SK-N-SH (cell line): ENCODE results near the gene HS3ST3A1. TPM values are rescaled to one million over a fixed set of nuclear protein-coding genes. Genes with fewer than 3 reads are reported as not detected.

Experiments used
- CTCF ChIA-PET: fragments of 300-600, 350-600 bp; formaldehyde crosslinking; extraction: SDS; loops from one replicate; lab custom pipeline; 2021; lab: Yijun Ruan, JAX
- POLR2A ChIA-PET: fragments of 350-600 bp; sonication (Branson Sonifier 250); formaldehyde crosslinking; extraction: SDS; loops from one replicate; lab custom pipeline; 2020; ENCODE audit warnings: antibody characterized with exemption, inconsistent platforms; lab: Yijun Ruan, JAX
- DNase-seq: peaks from one replicate; pipeline ENCODE4 v3.0.0; 2012
- H2AFZ ChIP-seq: fragments of 200-600 bp; sonication (generic); 2 replicates; pipeline ENCODE4 v1.8.1; 2016; ENCODE audit warnings: antibody characterized with exemption, mild to moderate bottlenecking, low read depth
- H3F3A ChIP-seq: fragments of 200-600 bp; sonication (generic); replicated peaks from 2 replicates; pipeline ENCODE3; 2016; ENCODE audit warnings: antibody characterized with exemption, mild to moderate bottlenecking; ENCODE audit not compliant: insufficient read depth
- H3K27ac ChIP-seq, 2 experiments: fragments of 200-500 bp in 1 of 2; fragments of 200-600 bp in 1 of 2; sonication (Bioruptor generic) in 1 of 2; sonication (generic), shearing (Covaris generic) in 1 of 2; 2 replicates each; pipeline versions ENCODE4 v1.5.1 to v1.6.1; 2014 to 2016; ENCODE audit warnings: low read depth in 2 of 2, inconsistent platforms in 1 of 2, low read length in 1 of 2, mild to moderate bottlenecking in 1 of 2, mixed read lengths in 1 of 2
- H3K27me3 ChIP-seq: fragments of 200-600 bp; sonication (generic), shearing (Covaris generic); 2 replicates; pipeline ENCODE4 v1.6.1; 2016; ENCODE audit warnings: mixed run types; ENCODE audit not compliant: insufficient read depth
- H3K36me3 ChIP-seq, 2 experiments: fragments of 200-500 bp in 1 of 2; fragments of 200-600 bp in 1 of 2; sonication (Bioruptor generic) in 1 of 2; sonication (generic) in 1 of 2; replicated peaks in 1 of 2; 2 replicates each; pipeline versions ENCODE3 to v1.5.1; 2014 to 2016; ENCODE audit warnings: low read length in 1 of 2, mild to moderate bottlenecking in 1 of 2; ENCODE audit not compliant: insufficient read depth in 2 of 2, control insufficient read depth in 1 of 2
- H3K4me1 ChIP-seq, 2 experiments: fragments of 200-500 bp in 1 of 2; fragments of 200-600 bp in 1 of 2; sonication (Bioruptor generic) in 1 of 2; sonication (generic), shearing (Covaris generic) in 1 of 2; 2 replicates each; pipeline versions ENCODE4 v1.5.1 to v1.6.1; 2014 to 2016; ENCODE audit warnings: low read depth in 1 of 2, low read length in 1 of 2, mixed run types in 1 of 2; ENCODE audit not compliant: insufficient read depth in 2 of 2, control insufficient read depth in 1 of 2
- H3K4me2 ChIP-seq: fragments of 200-600 bp; sonication (generic), shearing (Covaris generic); 2 replicates; pipeline ENCODE4 v1.6.1; 2017; ENCODE audit warnings: mixed run types
- H3K4me3 ChIP-seq, 2 experiments: fragments of 200-500 bp in 1 of 2; fragments of 200-600 bp in 1 of 2; sonication (Bioruptor generic) in 1 of 2; sonication (generic), shearing (Covaris generic) in 1 of 2; 2 replicates each; pipeline versions ENCODE4 v1.5.1 to v1.8.1; 2014 to 2016; ENCODE audit warnings: low read depth in 2 of 2, inconsistent platforms in 1 of 2, low read length in 1 of 2, mild to moderate bottlenecking in 1 of 2, mixed read lengths in 1 of 2, moderate library complexity in 1 of 2
- H3K79me2 ChIP-seq: fragments of 200-600 bp; sonication (generic); 2 replicates; pipeline ENCODE4 v1.8.1; 2017; ENCODE audit warnings: mild to moderate bottlenecking; ENCODE audit not compliant: insufficient read depth
- H3K9ac ChIP-seq: fragments of 200-600 bp; sonication (generic); 2 replicates; pipeline ENCODE4 v1.6.1; 2017; ENCODE audit warnings: mixed run types
- H3K9me2 ChIP-seq: fragments of 200-600 bp; sonication (generic); 2 replicates; pipeline ENCODE4 v1.6.1; 2017; ENCODE audit warnings: mixed run types
- H3K9me3 ChIP-seq: fragments of 200-600 bp; sonication (generic); 2 replicates; pipeline ENCODE4 v1.6.1; 2017; ENCODE audit warnings: mixed run types, mild to moderate bottlenecking, moderate library complexity
- H4K20me1 ChIP-seq: fragments of 200-600 bp; sonication (generic); 2 replicates; pipeline ENCODE4 v1.6.1; 2017; ENCODE audit warnings: mild to moderate bottlenecking, mixed run types; ENCODE audit not compliant: insufficient read depth
- EP300 ChIP-seq, 2 experiments: IDR thresholded peaks; 2 replicates each; pipeline versions ENCODE4 v1.4.0 to v1.6.1; 2012; ENCODE audit warnings: borderline replicate concordance in 1 of 2, low read depth in 1 of 2, low read length in 1 of 2
- GABPA ChIP-seq: IDR thresholded peaks from 2 replicates; pipeline ENCODE4 v1.4.0; 2012; ENCODE audit warnings: low read depth, mild to moderate bottlenecking
- JUND ChIP-seq: IDR thresholded peaks from 2 replicates; pipeline ENCODE4 v1.4.0; 2012
- POLR2AphosphoS5 ChIP-seq: IDR thresholded peaks from 2 replicates; pipeline ENCODE4 v1.6.1; 2012; ENCODE audit warnings: low read depth, low read length
- RAD21 ChIP-seq: IDR thresholded peaks from 2 replicates; pipeline ENCODE4 v1.6.1; 2012; ENCODE audit warnings: mild to moderate bottlenecking, low read length
- RCOR1 ChIP-seq: fragments of 150-350 bp; IDR thresholded peaks from 2 replicates; pipeline ENCODE4 v1.6.1; 2017; ENCODE audit warnings: antibody characterized with exemption, low read length
- RFX5 ChIP-seq: IDR thresholded peaks from 2 replicates; pipeline ENCODE4 v1.6.1; 2012; ENCODE audit warnings: mild to moderate bottlenecking, improper control_type of control experiment, low read length
- RXRA ChIP-seq: IDR thresholded peaks from 2 replicates; pipeline ENCODE4 v1.4.0; 2012; ENCODE audit warnings: low read depth, mild to moderate bottlenecking, borderline replicate concordance
- SIN3A ChIP-seq: IDR thresholded peaks from 2 replicates; pipeline ENCODE4 v1.6.1; 2012; ENCODE audit warnings: low read depth, mild to moderate bottlenecking, low read length, moderate library complexity, borderline replicate concordance
- SMC3 ChIP-seq: IDR thresholded peaks from 2 replicates; pipeline ENCODE4 v1.6.1; 2012; ENCODE audit warnings: low read depth, low read length, improper control_type of control experiment
- TCF12 ChIP-seq: IDR thresholded peaks from 2 replicates; pipeline ENCODE4 v1.4.0; 2012
- TEAD4 ChIP-seq: IDR thresholded peaks from 2 replicates; pipeline ENCODE4 v1.4.0; 2012; ENCODE audit warnings: mild to moderate bottlenecking, borderline replicate concordance; ENCODE audit not compliant: insufficient read depth
- WGBS: methylation state at CpG from one replicate; pipeline ENCODE4 v1.1.6; 2017; ENCODE audit warnings: low lambda C conversion rate; 5-methylcytosine and 5-hydroxymethylcytosine counted together
- polyA plus RNA-seq, 3 experiments: library from polyadenylated mRNA; depleted of rRNA; stranded (reverse); fragments of >200 nt; gene quantifications; 2 replicates each; pipeline ENCODE4 v1.2.3, GENCODE V29; 2012
- TF ChIP-seq, protein P1 (sequence below): IDR thresholded peaks from 2 replicates; pipeline ENCODE4 v1.4.0; 2012; ENCODE audit warnings: low read depth
- TF ChIP-seq, protein P2 (sequence below): IDR thresholded peaks from 2 replicates; pipeline ENCODE4 v1.6.1; 2012; ENCODE audit warnings: mild to moderate bottlenecking, low read depth, low read length, moderate library complexity
- TF ChIP-seq, protein P3 (sequence below): IDR thresholded peaks from 2 replicates; pipeline ENCODE4; 2012
- TF ChIP-seq, protein P4 (sequence below): fragments of 150-350 bp; IDR thresholded peaks from 2 replicates; pipeline ENCODE4 v1.6.1; 2017; ENCODE audit warnings: antibody characterized with exemption, low read length, low read depth, borderline replicate concordance
- TF ChIP-seq, protein P5 (sequence below): IDR thresholded peaks from 2 replicates; pipeline ENCODE4 v1.4.0; 2012; ENCODE audit warnings: low read depth, borderline replicate concordance
- TF ChIP-seq, protein P6 (sequence below): fragments of 150-350 bp; IDR thresholded peaks from 2 replicates; pipeline ENCODE4 v1.6.1; 2016; ENCODE audit warnings: mild to moderate bottlenecking, low read depth, low read length

HS3ST3A1 gene
- polyA plus RNA-seq, 1 of the 3 experiments (the other 2 are of a cell fraction), result 22.6 TPM

DNA sequence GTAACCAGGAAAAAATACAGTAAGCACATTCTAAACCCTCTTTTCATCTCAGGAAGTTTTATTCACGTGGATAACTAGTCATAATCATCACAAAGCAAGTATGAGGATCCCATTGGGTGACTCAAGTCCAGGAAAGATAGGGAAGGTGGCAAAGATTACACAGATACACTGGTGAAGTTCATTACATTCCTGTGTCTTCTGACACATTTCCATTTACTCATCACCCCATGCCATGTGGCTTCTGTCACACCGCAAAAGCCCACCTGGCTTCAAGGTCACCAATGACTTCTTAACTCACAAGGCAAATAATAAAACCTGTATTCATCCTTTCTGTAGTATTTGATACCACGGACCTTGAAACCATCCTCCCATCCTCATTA, 17.0 kb downstream of the HS3ST3A1 start:
- peaks cover 98% of the 10 kb centered on the region for H3K79me2 ChIP-seq
- no peaks in the 10 kb centered on the region for H3K9me3 ChIP-seq
- no peak overlapping the region; the same call in 1 of the 2 replicates for H3K4me2 ChIP-seq
- 50% methylated on average over 3 of the region's 3 CpGs for WGBS
- peaks cover 0 to 21% of the 10 kb centered on the region in 2 experiments; a peak in 1 of 4 replicates for H3K4me1 ChIP-seq
- H4K20me1 ChIP-seq, result no peaks in the 10 kb centered on the region
- no peak overlapping the region for H3K9ac ChIP-seq
- H3F3A ChIP-seq, result peaks cover 34% of the 10 kb centered on the region
- TF ChIP-seq, protein P1, sequence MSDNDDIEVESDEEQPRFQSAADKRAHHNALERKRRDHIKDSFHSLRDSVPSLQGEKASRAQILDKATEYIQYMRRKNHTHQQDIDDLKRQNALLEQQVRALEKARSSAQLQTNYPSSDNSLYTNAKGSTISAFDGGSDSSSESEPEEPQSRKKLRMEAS, result 0 out of 2 replicates have a peak, but pooled peaks have one; percentile 18
- TF ChIP-seq EP300 (IDR thresholded peaks at IDR 0.05; ENCODE audit: borderline replicate concordance in 1 of 2, low read depth in 1 of 2, low read length in 1 of 2) (peak in 1 of 2 experiments; percentile 33; a peak in 1 of 4 replicates), TEAD4 (no peak), TCF12 (peak; percentile 70), JUND (peak; percentile 33; the same call in 1 of the 2 replicates)
- ChIA-PET CTCF (interaction anchor here (1.1 kb wide), 1 partner anchor 9 kb away, joined by 3 read pairs; no protein-coding TSS in a partner anchor), POLR2A (no interaction called here)
- no peaks in the 10 kb centered on the region for H3K27me3 ChIP-seq
- DNase-seq, result no peak
- no peak overlapping the region for H3K4me3 ChIP-seq
- no peak overlapping the region for H2AFZ ChIP-seq
- no peaks in the 10 kb centered on the region for H3K9me2 ChIP-seq
- H3K36me3 ChIP-seq, result peaks cover 0 to 4% of the 10 kb centered on the region in 2 experiments
- peak overlapping the region in 1 of 2 experiments; percentile 55; a peak in 2 of 4 replicates for H3K27ac ChIP-seq

DNA sequence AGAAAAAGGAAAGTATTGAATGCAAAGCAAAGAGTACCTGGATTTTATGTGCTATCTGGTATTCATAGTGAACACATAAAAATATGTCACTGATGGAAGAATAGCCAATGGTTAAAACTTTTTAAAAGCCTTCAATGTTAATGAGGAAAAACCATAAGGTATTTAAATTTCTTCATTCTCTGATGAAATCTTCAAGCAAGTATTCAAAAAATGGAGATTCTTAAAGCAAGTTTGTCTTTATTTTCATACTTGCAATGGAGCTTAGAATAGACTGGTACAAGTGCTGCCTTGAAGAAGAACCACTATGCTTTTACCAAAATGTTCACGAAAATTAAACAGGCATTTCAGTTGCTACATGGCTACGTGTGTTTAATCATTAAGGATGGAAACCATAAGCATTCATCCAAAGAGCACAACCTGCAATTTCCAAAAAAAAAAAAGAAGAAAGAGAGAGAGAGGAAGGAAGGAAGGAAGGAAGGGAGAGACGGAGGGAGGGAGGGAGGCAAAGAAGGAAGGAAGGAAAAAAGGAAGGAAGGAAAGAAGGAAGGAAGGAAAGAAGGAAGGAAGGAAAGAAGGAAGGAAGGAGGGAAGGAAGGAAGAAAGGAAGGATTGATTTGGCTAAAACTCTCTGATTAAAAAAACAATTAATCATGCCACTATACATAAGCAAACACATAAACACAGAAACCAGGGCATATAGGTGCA, 17.6 kb downstream of the HS3ST3A1 start:
- CTCF ChIA-PET, result interaction anchor here (1.0 to 1.1 kb wide), 2 partner anchors 10 to 22 kb away, joined by 3 to 5 read pairs; no protein-coding TSS in a partner anchor
- Histone ChIP-seq H3K4me2 (peak overlapping the region; percentile 54; the same call in 1 of the 2 replicates), H3K27ac (peak overlapping the region in 1 of 2 experiments; percentile 55; a peak in 3 of 4 replicates), H3K4me1 (peaks cover 0 to 16% of the 10 kb centered on the region in 2 experiments; a peak in 1 of 4 replicates), H3K9me3 (no peaks in the 10 kb centered on the region), H2AFZ (no peak overlapping the region), H4K20me1 (no peaks in the 10 kb centered on the region), H3K4me3 (no peak overlapping the region), H3F3A (peaks cover 29% of the 10 kb centered on the region), H3K9me2 (no peaks in the 10 kb centered on the region), H3K79me2 (peaks cover 98% of the 10 kb centered on the region), H3K36me3 (peaks cover 0 to 4% of the 10 kb centered on the region in 2 experiments), H3K27me3 (no peaks in the 10 kb centered on the region), H3K9ac (peak overlapping the region; percentile 27)
- DNase-seq, result no peak
- POLR2A ChIA-PET, result no interaction called here
- 86% methylated on average over 3 of the region's 3 CpGs for WGBS
- no peak for TF ChIP-seq RFX5
- TF ChIP-seq, protein P2, sequence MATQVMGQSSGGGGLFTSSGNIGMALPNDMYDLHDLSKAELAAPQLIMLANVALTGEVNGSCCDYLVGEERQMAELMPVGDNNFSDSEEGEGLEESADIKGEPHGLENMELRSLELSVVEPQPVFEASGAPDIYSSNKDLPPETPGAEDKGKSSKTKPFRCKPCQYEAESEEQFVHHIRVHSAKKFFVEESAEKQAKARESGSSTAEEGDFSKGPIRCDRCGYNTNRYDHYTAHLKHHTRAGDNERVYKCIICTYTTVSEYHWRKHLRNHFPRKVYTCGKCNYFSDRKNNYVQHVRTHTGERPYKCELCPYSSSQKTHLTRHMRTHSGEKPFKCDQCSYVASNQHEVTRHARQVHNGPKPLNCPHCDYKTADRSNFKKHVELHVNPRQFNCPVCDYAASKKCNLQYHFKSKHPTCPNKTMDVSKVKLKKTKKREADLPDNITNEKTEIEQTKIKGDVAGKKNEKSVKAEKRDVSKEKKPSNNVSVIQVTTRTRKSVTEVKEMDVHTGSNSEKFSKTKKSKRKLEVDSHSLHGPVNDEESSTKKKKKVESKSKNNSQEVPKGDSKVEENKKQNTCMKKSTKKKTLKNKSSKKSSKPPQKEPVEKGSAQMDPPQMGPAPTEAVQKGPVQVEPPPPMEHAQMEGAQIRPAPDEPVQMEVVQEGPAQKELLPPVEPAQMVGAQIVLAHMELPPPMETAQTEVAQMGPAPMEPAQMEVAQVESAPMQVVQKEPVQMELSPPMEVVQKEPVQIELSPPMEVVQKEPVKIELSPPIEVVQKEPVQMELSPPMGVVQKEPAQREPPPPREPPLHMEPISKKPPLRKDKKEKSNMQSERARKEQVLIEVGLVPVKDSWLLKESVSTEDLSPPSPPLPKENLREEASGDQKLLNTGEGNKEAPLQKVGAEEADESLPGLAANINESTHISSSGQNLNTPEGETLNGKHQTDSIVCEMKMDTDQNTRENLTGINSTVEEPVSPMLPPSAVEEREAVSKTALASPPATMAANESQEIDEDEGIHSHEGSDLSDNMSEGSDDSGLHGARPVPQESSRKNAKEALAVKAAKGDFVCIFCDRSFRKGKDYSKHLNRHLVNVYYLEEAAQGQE, result no peak
- TF ChIP-seq, protein P3, sequence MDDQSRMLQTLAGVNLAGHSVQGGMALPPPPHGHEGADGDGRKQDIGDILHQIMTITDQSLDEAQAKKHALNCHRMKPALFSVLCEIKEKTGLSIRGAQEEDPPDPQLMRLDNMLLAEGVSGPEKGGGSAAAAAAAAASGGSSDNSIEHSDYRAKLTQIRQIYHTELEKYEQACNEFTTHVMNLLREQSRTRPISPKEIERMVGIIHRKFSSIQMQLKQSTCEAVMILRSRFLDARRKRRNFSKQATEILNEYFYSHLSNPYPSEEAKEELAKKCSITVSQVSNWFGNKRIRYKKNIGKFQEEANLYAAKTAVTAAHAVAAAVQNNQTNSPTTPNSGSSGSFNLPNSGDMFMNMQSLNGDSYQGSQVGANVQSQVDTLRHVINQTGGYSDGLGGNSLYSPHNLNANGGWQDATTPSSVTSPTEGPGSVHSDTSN, result no peak
- TF ChIP-seq SMC3, result no peak
- TF ChIP-seq POLR2AphosphoS5, result no peak
- TF ChIP-seq RCOR1, result no peak
- TF ChIP-seq, protein P4, sequence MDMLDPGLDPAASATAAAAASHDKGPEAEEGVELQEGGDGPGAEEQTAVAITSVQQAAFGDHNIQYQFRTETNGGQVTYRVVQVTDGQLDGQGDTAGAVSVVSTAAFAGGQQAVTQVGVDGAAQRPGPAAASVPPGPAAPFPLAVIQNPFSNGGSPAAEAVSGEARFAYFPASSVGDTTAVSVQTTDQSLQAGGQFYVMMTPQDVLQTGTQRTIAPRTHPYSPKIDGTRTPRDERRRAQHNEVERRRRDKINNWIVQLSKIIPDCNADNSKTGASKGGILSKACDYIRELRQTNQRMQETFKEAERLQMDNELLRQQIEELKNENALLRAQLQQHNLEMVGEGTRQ, result no peak
- TF ChIP-seq EP300 (IDR thresholded peaks at IDR 0.05; ENCODE audit: borderline replicate concordance in 1 of 2, low read depth in 1 of 2, low read length in 1 of 2), result no peak
- TF ChIP-seq GABPA, result no peak
- no peak for TF ChIP-seq SIN3A
- no peak for TF ChIP-seq RAD21
- no peak for TF ChIP-seq RXRA
- TF ChIP-seq, protein P5, sequence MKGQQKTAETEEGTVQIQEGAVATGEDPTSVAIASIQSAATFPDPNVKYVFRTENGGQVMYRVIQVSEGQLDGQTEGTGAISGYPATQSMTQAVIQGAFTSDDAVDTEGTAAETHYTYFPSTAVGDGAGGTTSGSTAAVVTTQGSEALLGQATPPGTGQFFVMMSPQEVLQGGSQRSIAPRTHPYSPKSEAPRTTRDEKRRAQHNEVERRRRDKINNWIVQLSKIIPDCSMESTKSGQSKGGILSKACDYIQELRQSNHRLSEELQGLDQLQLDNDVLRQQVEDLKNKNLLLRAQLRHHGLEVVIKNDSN, result no peak
- TF ChIP-seq, protein P6, sequence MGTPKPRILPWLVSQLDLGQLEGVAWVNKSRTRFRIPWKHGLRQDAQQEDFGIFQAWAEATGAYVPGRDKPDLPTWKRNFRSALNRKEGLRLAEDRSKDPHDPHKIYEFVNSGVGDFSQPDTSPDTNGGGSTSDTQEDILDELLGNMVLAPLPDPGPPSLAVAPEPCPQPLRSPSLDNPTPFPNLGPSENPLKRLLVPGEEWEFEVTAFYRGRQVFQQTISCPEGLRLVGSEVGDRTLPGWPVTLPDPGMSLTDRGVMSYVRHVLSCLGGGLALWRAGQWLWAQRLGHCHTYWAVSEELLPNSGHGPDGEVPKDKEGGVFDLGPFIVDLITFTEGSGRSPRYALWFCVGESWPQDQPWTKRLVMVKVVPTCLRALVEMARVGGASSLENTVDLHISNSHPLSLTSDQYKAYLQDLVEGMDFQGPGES, result no peak
